ENCODE measurements around the gene DGKI. TPM values are rescaled to one million over a fixed set of nuclear protein-coding genes. Genes with fewer than 3 reads are reported as not detected.

DGKI gene
- total and polyA plus RNA-seq, 2 donors (not counting 1 experiment from before 2014, with no cell fraction given) = not detected

DNA sequence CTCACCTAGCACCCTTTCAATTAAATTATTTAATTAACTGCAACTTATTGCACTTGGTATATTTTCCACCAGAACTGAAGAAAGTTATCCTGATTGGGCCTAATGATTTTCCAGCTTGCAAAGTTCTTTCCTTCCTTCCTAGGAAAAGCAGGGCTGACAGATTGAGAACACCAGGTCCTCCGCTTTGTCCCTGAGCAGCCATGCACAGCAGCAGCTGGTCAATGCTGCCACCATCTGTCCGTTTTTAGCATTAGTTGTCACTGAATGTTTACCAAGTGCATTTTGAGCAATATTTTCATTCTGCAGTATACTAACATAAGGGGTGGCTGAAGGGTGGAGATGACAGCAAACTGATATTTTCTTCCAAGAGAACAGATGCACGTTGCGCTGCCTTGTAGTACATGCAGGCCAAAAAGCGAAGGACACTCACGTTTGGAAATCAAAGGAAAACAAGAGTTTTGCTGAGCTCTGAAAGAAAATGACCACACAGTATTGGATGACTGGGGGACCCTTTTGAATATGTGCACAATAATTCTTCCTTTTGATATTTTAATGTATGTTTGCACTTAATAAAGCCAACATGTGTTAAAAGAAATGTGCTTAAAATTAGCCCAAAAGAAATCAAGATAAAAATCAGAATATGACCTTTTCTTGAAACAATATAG, 254.4 kb downstream of the DGKI start:
- Histone ChIP-seq H3K9ac (ENCODE audit: low read length) (no peak overlapping the region), H3K4me3 (ENCODE audit: control extremely low read depth in 1 of 5, extremely low read depth in 1 of 5, insufficient read depth in 1 of 5, low read depth in 2 of 5, low read length in 4 of 5) (no peak overlapping the region), H3K27me3 (replicated peaks in 1 of 4; ENCODE audit: control extremely low read depth in 1 of 4, control insufficient read depth in 3 of 4, insufficient read depth in 4 of 4, low read length in 3 of 4) (no peaks in the 10 kb centered on the region), H3K4me2 (replicated peaks; ENCODE audit: low read depth, low read length, poor library complexity, severe bottlenecking) (no peak overlapping the region), H3K27ac (ENCODE audit: low read length in 2 of 2) (no peak overlapping the region), H3K4me1 (ENCODE audit: control insufficient read depth in 2 of 2, insufficient read depth in 2 of 2, low read length in 2 of 2) (no peaks in the 10 kb centered on the region), H4K20me1 (ENCODE audit: control insufficient read depth, insufficient read depth, low read length, poor library complexity, severe bottlenecking) (no peaks in the 10 kb centered on the region), H3K9me3 (ENCODE audit: control extremely low read depth in 1 of 3, control insufficient read depth in 2 of 3, insufficient read depth in 1 of 3, low read length in 2 of 3) (no peaks in the 10 kb centered on the region), H3K79me2 (ENCODE audit: control insufficient read depth, insufficient read depth, low read length) (no peaks in the 10 kb centered on the region), H3K36me3 (replicated peaks in 1 of 2; ENCODE audit: control extremely low read depth in 1 of 2, control insufficient read depth in 1 of 2, extremely low read depth in 1 of 2, insufficient read depth in 2 of 2, low read length in 1 of 2) (no peaks in the 10 kb centered on the region), H2AFZ (ENCODE audit: insufficient read depth, low read depth, low read length, poor library complexity, severe bottlenecking) (no peak overlapping the region)
- Mint-ChIP-seq H3K9me3 (ENCODE audit: insufficient read depth) (no peaks in the 10 kb centered on the region), H3K27ac (no peak overlapping the region), H3K4me1 (no peaks in the 10 kb centered on the region), H3K27me3 (peaks cover 14% of the 10 kb centered on the region), H3K4me3 (no peak overlapping the region)
- ChIA-PET CTCF (interaction anchor here (1.4 kb wide), 1 partner anchor 13 kb away, joined by 3 read pairs; no protein-coding TSS in a partner anchor), POLR2A (no interaction called here)
- intact Hi-C loops (cut with micrococcal nuclease) = no loop called here
- DNase-seq (no peak), ATAC-seq (ENCODE audit: low read depth) (no peak)
- WGBS (ENCODE audit: insufficient coverage) = 61% methylated on average over 4 of the region's 6 CpGs
- TF ChIP-seq, protein P1, sequence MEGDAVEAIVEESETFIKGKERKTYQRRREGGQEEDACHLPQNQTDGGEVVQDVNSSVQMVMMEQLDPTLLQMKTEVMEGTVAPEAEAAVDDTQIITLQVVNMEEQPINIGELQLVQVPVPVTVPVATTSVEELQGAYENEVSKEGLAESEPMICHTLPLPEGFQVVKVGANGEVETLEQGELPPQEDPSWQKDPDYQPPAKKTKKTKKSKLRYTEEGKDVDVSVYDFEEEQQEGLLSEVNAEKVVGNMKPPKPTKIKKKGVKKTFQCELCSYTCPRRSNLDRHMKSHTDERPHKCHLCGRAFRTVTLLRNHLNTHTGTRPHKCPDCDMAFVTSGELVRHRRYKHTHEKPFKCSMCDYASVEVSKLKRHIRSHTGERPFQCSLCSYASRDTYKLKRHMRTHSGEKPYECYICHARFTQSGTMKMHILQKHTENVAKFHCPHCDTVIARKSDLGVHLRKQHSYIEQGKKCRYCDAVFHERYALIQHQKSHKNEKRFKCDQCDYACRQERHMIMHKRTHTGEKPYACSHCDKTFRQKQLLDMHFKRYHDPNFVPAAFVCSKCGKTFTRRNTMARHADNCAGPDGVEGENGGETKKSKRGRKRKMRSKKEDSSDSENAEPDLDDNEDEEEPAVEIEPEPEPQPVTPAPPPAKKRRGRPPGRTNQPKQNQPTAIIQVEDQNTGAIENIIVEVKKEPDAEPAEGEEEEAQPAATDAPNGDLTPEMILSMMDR (IDR thresholded peaks at IDR 0.05) = no peak
- TF ChIP-seq EZH2 (IDR thresholded peaks at IDR 0.05; ENCODE audit: borderline replicate concordance, insufficient read depth, low read depth, low read length, poor library complexity, severe bottlenecking) = no peak

DNA sequence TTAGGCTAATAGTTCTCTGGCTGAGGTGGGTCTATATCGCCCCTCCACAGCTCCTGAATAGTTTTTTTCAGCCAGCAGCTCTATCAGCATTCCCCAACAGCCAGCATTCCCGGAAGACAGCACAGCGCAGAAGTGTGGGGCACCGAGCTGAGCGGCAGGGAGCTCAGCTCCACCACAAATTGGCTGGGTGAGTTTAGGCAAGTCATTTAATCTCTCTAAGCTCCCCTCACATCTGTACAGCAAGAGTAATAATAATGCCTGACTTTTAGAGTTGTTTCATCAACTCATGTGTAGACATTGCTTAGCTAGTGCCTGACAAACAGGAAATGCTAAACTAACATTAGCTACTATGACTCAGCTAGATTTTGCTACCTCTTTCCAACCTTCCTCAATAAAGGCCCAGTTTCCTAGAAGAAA, 255.3 kb downstream of the DGKI start:
- no peak overlapping the region for H3K4me2 ChIP-seq (replicated peaks; ENCODE audit: low read depth, low read length, poor library complexity, severe bottlenecking)
- H3K27ac ChIP-seq (ENCODE audit: low read length in 2 of 2) = no peak overlapping the region
- H4K20me1 ChIP-seq (ENCODE audit: control insufficient read depth, insufficient read depth, low read length, poor library complexity, severe bottlenecking) = no peaks in the 10 kb centered on the region
- no peak overlapping the region for H3K27ac Mint-ChIP-seq
- H3K27me3 ChIP-seq (replicated peaks in 1 of 4; ENCODE audit: control extremely low read depth in 1 of 4, control insufficient read depth in 3 of 4, insufficient read depth in 4 of 4, low read length in 3 of 4) = no peaks in the 10 kb centered on the region
- H3K9me3 Mint-ChIP-seq (ENCODE audit: insufficient read depth) = no peaks in the 10 kb centered on the region
- ChIA-PET CTCF (interaction anchor here (1.4 kb wide), 1 partner anchor 12 kb away, joined by 3 read pairs; no protein-coding TSS in a partner anchor), POLR2A (no interaction called here)
- no peaks in the 10 kb centered on the region for H3K9me3 ChIP-seq (ENCODE audit: control extremely low read depth in 1 of 3, control insufficient read depth in 2 of 3, insufficient read depth in 1 of 3, low read length in 2 of 3)
- intact Hi-C loops (cut with micrococcal nuclease) = no loop called here
- H3K79me2 ChIP-seq (ENCODE audit: control insufficient read depth, insufficient read depth, low read length) = no peaks in the 10 kb centered on the region
- ATAC-seq (ENCODE audit: low read depth) = no peak
- H3K4me1 Mint-ChIP-seq = no peaks in the 10 kb centered on the region
- H3K36me3 ChIP-seq (replicated peaks in 1 of 2; ENCODE audit: control extremely low read depth in 1 of 2, control insufficient read depth in 1 of 2, extremely low read depth in 1 of 2, insufficient read depth in 2 of 2, low read length in 1 of 2) = no peaks in the 10 kb centered on the region
- no peak for TF ChIP-seq EZH2 (IDR thresholded peaks at IDR 0.05; ENCODE audit: borderline replicate concordance, insufficient read depth, low read depth, low read length, poor library complexity, severe bottlenecking)
- TF ChIP-seq, protein P1 (IDR thresholded peaks at IDR 0.05) = no peak
- no peaks in the 10 kb centered on the region for H3K4me1 ChIP-seq (ENCODE audit: control insufficient read depth in 2 of 2, insufficient read depth in 2 of 2, low read length in 2 of 2)
- no peak overlapping the region for H2AFZ ChIP-seq (ENCODE audit: insufficient read depth, low read depth, low read length, poor library complexity, severe bottlenecking)
- H3K4me3 Mint-ChIP-seq = no peak overlapping the region
- no peak overlapping the region for H3K4me3 ChIP-seq (ENCODE audit: control extremely low read depth in 1 of 5, extremely low read depth in 1 of 5, insufficient read depth in 1 of 5, low read depth in 2 of 5, low read length in 4 of 5)
- no peak overlapping the region for H3K9ac ChIP-seq (ENCODE audit: low read length)
- no peak for DNase-seq
- WGBS (ENCODE audit: insufficient coverage) = 83% methylated on average over 1 of the region's 5 CpGs
- H3K27me3 Mint-ChIP-seq = peaks cover 14% of the 10 kb centered on the region

Data from B cell (primary cell).